GM06990 (cell line): Measurements from ENCODE around the gene SAE1.
A peak's percentile ranks its signal among the peaks of the same experiment; 100 is the strongest.

Source experiments
- DNase-seq: peaks from one replicate; pipeline ENCODE4 v3.0.0-alpha.2; 2011; ENCODE audit not compliant: insufficient read length; ENCODE audit errors: extremely low read depth
- H3K27me3 ChIP-seq: replicated peaks from 2 replicates; pipeline ENCODE4 v1.6.0; 2011; ENCODE audit warnings: low read length; ENCODE audit not compliant: control insufficient read depth, insufficient read depth
- H3K36me3 ChIP-seq: 2 replicates; pipeline ENCODE4 v1.5.1; 2011; ENCODE audit warnings: low read length; ENCODE audit not compliant: control insufficient read depth, insufficient read depth
- H3K4me3 ChIP-seq: replicated peaks from 2 replicates; pipeline ENCODE4 v1.5.1; 2011; ENCODE audit warnings: low read depth, mild to moderate bottlenecking, control low read depth, low read length
- TF ChIP-seq, protein P1 (sequence below): IDR thresholded peaks from 2 replicates; pipeline ENCODE4 v1.5.1; 2011; ENCODE audit warnings: low read length, control low read depth, mild to moderate bottlenecking, inconsistent platforms; ENCODE audit not compliant: insufficient read depth, poor library complexity, severe bottlenecking

Gene SAE1

DNA sequence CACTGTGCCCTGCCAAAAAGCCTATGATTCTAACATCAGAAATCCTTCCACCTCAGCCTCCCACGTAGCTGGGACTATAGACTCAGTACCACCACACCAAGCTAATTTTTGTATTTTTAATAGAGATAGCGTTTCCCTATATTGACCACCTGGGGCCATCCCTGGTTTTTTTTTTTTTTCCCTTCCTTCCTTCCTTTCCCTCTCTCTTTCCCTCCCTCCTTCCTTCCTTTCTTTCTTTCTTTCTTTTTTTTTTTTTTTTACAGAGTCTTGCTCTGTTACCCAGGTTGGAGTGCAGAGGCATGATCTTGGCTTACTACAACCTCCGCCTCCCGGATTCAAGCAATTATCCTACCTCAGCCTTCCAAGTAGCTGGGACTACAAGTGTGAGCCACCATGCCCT lies 1.1 kb upstream of the SAE1 start:
- DNase-seq, result no peak
- no peak overlapping the region for H3K4me3 ChIP-seq
- no peaks in the 10 kb centered on the region for H3K27me3 ChIP-seq
- peaks cover 2% of the 10 kb centered on the region; the same call in 1 of the 2 replicates for H3K36me3 ChIP-seq
- TF ChIP-seq, protein P1, sequence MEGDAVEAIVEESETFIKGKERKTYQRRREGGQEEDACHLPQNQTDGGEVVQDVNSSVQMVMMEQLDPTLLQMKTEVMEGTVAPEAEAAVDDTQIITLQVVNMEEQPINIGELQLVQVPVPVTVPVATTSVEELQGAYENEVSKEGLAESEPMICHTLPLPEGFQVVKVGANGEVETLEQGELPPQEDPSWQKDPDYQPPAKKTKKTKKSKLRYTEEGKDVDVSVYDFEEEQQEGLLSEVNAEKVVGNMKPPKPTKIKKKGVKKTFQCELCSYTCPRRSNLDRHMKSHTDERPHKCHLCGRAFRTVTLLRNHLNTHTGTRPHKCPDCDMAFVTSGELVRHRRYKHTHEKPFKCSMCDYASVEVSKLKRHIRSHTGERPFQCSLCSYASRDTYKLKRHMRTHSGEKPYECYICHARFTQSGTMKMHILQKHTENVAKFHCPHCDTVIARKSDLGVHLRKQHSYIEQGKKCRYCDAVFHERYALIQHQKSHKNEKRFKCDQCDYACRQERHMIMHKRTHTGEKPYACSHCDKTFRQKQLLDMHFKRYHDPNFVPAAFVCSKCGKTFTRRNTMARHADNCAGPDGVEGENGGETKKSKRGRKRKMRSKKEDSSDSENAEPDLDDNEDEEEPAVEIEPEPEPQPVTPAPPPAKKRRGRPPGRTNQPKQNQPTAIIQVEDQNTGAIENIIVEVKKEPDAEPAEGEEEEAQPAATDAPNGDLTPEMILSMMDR, result no peak

- Histone ChIP-seq H3K36me3 (peaks cover 2% of the 10 kb centered on the region; the same call in 1 of the 2 replicates), H3K27me3 (no peaks in the 10 kb centered on the region), H3K4me3 (no peak overlapping the region)
- no peak for DNase-seq
- TF ChIP-seq, protein P1, result no peak
Measured at GRCh38 chr19:47130120-47130588, 481 bp upstream of the SAE1 start.

DNA sequence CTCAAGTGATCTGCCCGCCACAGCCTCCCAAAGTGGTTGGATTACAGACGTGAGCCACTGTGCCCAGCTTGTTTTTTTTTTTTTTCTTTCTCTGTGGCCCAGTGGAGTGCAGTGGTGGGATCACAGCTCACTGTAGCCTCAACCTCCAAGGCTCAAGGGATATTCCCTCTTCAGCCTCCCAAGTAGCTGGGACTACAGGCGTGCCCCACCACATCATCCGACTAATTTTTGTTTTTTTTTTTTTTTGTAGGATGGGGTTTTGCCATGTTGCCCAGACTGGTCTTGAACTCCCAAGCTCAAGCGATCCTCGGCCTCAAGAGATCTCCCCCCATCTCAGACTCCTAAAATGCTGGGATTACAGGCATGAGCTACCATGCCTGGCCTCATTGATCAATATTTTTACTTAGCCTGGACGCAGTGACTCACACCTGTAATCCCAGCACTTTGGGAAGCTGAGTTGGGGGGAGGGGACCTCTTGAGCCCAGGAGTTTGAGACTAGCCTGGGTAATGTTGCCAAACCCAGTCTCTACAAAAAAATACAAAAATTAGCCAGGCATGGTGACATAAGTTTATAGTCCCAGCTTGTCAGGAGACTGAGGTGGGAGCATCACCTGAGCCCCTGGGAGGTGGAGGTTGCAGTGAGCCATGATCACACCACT lies 1.7 kb downstream of the SAE1 start:
- H3K36me3 ChIP-seq, result peaks cover 2% of the 10 kb centered on the region
- peak overlapping the region; percentile 96 for H3K4me3 ChIP-seq
- H3K27me3 ChIP-seq, result no peaks in the 10 kb centered on the region
- TF ChIP-seq, protein P1, result no peak
- no peak for DNase-seq

DNA sequence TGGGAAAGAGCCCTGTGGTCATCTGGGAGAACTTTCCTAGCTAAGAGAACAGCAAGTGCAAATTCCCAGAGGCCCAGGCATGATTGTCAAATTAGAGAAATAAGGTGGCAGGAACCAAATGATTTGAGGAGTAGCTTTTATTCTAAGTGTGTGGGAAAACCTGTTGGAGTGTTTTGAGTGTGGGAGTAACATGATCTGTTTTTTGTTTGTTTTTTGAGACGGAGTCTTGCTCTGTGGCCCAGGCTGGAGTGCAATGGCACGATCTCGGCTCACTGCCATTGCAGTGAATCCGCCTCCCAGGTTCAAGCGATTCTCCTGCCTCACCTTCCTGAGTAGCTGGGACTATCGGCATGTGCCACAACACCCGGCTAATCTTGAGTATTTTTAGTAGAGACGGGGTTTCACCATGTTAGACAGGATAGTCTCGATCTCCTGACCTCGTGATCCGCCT lies 2.4 kb downstream of the SAE1 start:
- TF ChIP-seq, protein P1, result no peak
- DNase-seq, result no peak
- Histone ChIP-seq H3K36me3 (peaks cover 2% of the 10 kb centered on the region), H3K27me3 (no peaks in the 10 kb centered on the region), H3K4me3 (no peak overlapping the region)

DNA sequence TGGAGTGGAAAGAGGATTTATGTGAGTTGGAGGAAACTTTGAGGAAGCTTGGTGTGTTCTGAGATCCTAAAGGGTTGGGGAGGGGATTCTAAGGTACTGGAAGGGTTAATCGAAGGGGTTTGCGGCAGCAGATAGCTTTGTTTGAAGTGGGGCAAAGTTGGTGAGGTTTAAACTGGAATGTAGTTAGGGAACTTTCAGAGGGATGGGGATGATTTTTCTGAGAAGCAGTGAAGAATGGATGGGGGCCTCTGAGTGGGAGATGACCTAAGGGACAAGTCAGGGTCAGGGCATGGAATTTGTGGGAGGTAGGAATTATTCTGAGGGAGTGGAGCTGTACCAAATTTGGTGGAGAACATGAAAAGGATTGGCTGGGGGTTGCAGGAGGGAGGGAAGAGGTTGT lies 3.9 kb downstream of the SAE1 start:
- TF ChIP-seq, protein P1, result no peak
- no peak for DNase-seq
- peaks cover 2% of the 10 kb centered on the region for H3K36me3 ChIP-seq
- H3K4me3 ChIP-seq, result no peak overlapping the region
- no peaks in the 10 kb centered on the region for H3K27me3 ChIP-seq
